NK-92 (cell line): ENCODE measurements around the gene ILKAP.
A peak's percentile ranks its signal among the peaks of the same experiment; 100 is the strongest.

Experiments used
- DNase-seq: peaks from one replicate; lab custom pipeline; 2025; ENCODE audit not compliant: unreplicated experiment; lab: John Stamatoyannopoulos, UW

ILKAP gene

GRCh38 chr2:238237431-238238135, 34.1 kb upstream of the ILKAP start:
- DNase-seq: no peak

DNA sequence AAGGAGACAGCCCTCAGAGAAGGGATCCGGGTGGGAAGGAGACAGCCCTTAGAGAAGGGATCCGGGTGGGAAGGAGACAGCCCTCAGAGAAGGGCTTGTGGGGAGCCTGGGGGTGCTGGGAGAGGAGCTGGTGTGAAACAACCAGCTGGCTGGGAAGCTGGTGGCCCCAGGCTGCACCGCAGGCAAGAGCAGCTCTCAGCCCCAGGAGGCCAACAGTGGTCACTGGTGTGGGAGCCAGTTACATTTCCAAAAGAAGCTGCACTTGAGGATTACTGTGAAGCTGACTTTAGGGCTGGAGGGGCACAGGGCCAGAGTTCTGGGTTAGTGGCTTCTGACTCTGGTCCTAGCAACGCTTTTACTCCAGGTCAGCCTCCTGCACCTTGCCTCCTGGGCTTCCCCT, 33.1 kb upstream of the ILKAP start:
- no peak for DNase-seq

DNA sequence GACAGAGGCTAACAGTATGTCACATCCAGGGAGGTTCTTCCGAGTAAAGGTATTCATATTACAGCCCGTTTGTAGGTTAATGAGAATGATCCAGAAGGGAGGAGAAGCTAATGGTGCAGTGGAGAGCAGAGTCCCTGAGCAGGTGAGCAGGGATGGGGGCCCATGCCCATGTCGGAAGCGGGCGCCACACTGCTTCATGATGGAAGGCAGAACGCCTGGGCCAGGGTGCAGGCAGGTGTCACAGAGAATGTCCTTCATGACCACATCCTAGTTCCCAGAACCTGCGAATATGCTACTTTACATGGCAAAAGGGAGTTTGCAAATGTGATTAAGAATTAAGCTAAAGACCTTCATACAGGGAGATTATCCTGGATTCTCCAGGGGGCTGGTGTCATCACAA, 32.4 kb upstream of the ILKAP start:
- DNase-seq: no peak

GRCh38 chr2:238235331-238235732, 31.8 kb upstream of the ILKAP start:
- no peak for DNase-seq

DNA sequence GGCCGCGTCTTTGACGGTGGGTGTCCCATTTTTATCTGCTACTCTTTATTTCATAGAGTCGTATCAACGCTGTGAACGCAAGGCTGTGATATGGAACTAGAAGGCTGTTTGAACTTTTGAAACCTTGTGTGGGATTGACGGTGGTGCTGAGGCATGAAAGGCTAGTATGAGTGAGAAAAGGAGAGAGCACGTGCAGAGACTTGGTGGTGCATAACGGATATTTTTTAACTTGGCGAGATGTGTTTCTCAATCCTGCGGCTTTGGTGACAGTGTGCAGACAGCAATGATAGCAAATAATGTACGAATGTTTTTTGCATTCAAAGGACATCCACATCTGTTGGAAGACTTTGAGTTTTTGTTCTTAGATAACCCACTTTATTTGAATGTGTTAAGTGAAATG, 30.1 kb upstream of the ILKAP start:
- DNase-seq: no peak

DNA sequence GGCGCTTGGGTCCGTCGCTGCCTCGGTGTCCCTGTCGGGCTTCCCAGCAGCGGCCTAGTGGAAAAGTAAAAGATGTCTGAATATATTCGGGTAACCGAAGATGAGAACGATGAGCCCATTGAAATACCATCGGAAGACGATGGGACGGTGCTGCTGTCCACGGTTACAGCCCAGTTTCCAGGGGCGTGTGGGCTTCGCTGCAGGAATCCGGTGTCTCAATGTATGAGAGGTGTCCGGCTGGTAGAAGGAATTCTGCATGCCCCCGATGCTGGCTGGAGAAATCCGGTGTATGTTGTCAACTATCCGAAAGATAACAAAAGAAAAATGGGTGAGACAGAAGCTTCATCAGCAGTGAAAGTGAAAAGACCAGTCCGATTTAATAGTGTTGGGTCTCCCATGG, 28.3 kb upstream of the ILKAP start:
- no peak for DNase-seq

DNA sequence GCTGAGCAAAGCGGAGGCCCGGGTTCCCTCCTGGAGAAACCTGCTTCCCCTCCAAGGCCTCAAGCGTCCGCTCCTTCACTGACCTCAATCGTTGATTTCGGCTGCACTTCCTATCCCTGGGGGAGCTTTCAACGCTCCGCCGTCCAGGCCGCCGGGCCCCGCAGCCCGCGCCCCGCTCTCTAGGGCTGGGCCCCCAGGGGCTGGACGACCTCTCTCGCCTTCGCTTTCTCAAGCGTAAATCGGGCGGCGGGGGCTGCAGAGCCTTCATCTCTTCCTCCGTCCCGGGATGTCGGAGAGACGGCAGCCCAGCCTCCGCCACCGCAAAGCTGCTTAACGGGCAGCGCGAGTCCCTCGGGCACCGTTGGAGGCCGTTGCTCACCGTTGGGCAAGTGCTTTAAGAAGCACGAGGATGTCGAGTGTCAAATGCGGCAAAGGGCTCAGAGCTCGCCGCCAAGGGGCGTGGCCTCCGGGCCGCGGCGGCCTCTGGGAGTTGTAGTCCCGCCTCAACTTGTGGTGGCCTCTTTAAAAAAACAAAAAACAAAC, 27.8 kb upstream of the ILKAP start:
- peak; percentile 14 for DNase-seq

- DNase-seq: no peak
Measured at GRCh38 chr2:238230699-238231098, 27.2 kb upstream of the ILKAP start.

GRCh38 chr2:238228700-238229099, 25.2 kb upstream of the ILKAP start:
- no peak for DNase-seq

- no peak for DNase-seq
Measured at GRCh38 chr2:238227587-238228032, 24.1 kb upstream of the ILKAP start.

- no peak for DNase-seq
Measured at GRCh38 chr2:238226698-238227586, 23.4 kb upstream of the ILKAP start.

DNA sequence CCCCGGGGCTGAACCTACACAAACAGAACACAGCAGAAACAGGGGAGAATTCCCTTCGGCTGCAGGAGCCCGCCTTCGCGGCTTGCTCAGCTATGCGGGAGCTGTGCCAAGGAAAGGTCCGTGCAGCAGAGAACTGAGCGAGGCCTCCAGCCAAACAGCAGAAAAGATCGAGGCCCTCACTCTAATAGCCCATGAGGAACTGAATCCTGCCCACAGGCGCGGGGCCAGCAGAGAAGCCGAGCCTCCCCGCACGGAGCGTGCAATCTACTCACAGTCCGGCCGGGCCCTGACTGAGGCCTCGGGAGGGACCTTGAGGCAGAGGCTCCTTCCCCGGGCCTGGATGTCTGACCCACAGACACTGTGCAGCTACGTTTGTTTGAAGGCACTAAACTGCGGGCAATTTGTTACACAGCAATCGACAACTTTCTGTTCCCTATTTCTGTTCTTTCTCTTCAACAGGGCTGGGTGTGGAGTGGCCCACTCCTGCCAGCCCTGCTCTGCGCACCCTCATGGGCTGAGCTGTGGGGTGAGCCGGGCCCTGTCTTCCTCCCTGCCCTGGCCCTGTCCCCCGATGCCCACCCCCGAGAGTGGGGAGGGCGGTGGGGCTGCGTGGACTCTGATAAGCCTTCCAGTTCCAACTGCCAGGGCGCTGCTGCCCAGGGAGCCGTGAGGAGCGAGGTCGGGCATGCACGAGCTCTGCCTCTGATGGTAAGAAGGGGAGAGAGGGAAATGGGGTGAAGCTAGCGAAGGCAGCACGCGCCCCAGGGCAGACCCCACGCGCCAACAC, 22.6 kb upstream of the ILKAP start:
- DNase-seq: no peak

DNA sequence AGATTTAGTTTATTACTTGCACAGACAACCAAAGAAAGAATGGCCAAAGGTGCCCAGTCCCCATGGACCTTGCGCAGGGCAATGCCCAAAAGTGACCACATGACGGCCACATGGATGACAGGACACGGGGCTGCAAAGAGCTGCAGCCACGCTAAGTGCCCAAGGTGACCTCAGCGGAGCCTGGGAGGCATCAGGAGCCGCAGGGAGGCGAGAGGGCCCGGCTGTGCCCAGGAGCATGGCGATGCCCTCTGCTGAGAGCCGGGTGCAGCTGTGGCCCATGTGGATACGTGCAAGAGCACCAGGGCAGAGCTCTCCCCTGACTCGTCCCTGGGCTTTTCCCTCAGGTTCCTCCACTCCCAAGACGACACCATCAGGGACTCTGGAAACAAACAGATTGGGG, 21.6 kb upstream of the ILKAP start:
- no peak for DNase-seq

- no peak for DNase-seq
Measured at GRCh38 chr2:238224356-238225035, 21.0 kb upstream of the ILKAP start.

DNA sequence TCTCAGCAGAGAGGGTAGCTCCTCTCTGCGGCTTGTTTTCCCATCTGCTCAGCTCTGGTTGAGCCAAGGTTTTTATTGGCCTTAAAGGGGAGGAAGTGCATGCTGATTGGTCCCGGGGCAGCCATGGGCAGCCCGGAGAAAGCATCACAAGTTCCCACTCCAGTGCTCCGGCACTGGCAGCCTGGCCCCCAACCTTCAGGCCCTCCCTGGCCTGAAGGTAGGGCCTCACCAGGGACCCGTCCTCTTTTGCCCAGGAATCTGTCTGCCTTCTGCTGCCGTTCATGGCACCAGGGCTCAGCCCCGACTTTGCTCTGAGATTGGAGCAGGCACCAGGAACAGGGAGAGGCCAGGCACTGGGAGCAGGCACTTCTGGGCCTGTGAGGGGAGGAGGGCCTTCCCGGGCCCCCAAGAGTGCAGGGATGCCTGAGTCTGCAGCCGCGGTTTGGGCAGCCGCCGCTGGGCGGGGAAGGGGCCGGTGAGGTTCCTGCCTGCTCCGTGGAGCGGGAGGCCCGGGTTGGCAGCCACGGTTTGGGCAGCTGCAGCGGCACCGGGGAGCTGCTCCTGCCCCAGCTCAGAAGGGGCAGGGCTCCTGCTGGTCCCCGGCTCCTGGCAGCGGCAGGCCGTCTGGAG, 17.5 kb upstream of the ILKAP start:
- DNase-seq: no peak

DNA sequence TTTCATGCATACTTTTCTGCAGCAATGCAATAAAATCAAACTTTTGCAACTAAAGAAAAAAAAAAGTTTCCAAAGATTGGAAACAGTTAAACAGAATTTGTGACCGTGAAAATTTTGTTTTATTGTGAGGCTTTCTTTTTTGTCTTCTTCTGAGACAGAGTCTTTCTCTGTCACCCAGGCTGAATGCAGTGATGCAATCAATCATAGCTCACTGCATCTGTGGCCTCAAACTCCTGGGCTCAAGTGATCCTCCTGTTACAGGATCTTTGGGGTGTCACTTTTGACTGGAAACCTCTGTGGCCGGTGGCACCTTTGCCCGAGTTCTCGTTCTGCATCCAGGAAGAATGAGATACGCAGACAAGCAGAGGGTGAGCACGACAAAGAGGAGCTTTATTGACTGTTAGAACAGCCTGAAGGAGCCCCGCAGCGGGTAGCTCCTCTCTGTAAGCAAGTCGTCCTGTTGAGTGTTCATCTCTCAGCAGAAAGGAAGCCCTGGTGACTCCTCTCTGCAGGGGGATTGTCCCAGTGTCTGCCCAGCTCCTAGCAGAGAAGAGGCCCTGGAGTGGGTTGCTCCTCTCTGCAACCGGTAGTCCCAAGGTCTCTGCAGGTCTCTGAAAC, 16.9 kb upstream of the ILKAP start:
- DNase-seq: no peak

DNA sequence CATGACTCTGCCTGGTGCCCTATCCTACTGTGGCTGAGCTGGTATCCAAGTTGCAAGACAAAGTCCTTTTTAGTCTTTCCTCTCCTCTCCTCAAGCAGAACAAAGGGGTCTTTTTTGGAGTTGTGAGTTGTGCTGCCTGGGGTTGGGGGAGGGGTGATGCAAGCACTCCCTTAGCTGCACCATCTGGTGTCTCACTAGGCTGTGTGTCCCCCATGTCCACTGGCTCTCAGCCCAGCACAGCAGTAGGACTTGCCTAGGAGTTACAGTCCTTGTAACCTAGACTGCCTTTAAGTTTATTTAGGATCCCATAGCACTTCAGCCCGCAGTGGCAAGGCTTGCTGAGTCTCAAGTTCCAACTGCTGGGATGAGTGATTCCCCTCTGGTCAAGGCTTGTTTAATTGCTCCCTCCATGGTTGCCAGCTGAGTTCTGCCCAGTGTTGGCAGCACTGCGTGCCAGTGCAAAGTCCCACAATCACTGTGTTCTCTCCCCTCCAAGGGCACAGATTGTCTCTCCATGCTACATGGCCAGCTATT, 13.2 kb upstream of the ILKAP start:
- no peak for DNase-seq

- no peak for DNase-seq
Measured at GRCh38 chr2:238207006-238207405, 3.5 kb upstream of the ILKAP start.

DNA sequence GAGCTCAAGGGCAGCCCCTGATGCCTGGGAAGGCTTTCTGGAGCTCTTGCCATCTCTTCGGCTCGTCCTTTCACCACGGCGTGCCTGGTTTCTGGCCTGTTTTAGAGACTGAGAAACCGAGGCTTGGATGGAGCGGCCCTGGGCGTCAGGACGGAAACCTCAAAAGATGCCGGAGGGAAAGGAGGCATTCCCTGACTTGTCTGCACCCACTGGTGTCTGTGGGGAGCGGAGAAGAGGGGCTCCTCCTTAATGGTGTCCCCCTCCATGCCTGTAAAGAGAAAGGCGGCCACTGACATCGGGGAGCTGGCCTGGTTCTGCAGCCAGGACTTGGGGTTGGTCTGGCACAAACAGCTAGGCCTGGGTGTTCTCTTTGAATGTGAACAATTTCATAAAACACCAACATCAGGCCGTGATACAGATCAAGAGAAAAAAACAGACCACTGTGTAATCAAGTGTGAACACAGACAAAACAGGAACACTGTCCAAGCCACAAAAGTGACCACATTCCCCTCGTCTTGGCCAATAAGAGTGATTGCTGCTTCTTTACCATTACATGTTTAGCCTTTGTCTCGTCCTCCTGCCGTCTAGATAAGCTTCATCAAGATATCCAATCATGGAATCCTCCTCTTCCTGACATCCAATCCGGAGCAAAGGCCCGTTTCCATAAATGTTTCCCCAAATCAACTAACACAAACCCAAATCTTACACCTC, 633 bp upstream of the ILKAP start:
- no peak for DNase-seq
